ENCODE data around the gene KANK4.

DNA sequence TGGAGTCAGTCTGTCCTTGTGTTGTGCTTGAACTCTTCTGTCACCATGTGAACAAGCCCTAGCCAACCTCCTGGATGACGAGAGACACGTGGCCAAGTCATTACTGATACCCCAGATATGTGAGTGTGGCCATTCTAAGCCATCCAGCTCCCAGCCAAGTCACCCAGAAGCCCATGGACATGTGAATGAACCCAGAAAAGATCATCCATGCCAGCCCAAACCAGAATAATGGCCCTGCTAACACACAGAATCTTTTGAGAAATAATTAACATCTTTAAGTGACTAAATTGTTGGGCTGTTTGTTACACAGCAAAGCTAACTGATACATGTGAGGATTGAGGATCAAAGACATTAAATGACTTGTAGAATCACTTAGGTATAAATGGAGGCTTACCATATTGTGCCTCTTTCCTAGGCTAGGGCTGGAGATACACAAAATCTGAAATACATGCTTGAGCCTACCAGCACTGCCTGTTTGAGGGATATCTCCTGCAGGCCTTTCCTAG is 38.2 kb downstream of the KANK4 start:
- TF ChIP-seq CTCF (IDR thresholded peaks at IDR 0.05; ENCODE audit: insufficient read depth, low read length, poor library complexity, severe bottlenecking) = no peak
- TF ChIP-seq EZH2phosphoT487 (conservative IDR thresholded peaks at IDR 0.05; ENCODE audit: low read length) = no peak

Data from SU-DHL-6 (cell line).